Measurements from ENCODE around the gene HLA-B.

GRCh38 chr6:31362751-31363150, 5.8 kb upstream of the HLA-B start:
- no peak for TF ChIP-seq CEBPB (IDR thresholded peaks at IDR 0.05; ENCODE audit: low read depth, low read length)
- TF ChIP-seq CTCF (IDR thresholded peaks at IDR 0.05; ENCODE audit: control extremely low read depth in 1 of 3, insufficient read depth in 1 of 3, low read depth in 1 of 3, low read length in 3 of 3), result no peak
- no peak for TF ChIP-seq CREB1 (IDR thresholded peaks at IDR 0.05)
- no peak for TF ChIP-seq PHF8 (conservative IDR thresholded peaks at IDR 0.05; ENCODE audit: low read depth, low read length)
- TF ChIP-seq POLR2A (IDR thresholded peaks at IDR 0.05; ENCODE audit: control extremely low read depth in 1 of 2, low read depth in 2 of 2, low read length in 2 of 2), result no peak
- no peak for TF ChIP-seq POLR2AphosphoS5 (IDR thresholded peaks at IDR 0.05; ENCODE audit: low read depth, low read length)
- TF ChIP-seq EZH2 (IDR thresholded peaks at IDR 0.05; ENCODE audit: low read depth, low read length, severe bottlenecking), result no peak
- no peak for TF ChIP-seq RBBP5 (IDR thresholded peaks at IDR 0.05; ENCODE audit: borderline replicate concordance, low read depth, low read length)
- TF ChIP-seq JUN (IDR thresholded peaks at IDR 0.05; ENCODE audit: low read depth, low read length), result no peak
- no peak for TF ChIP-seq TCF12 (IDR thresholded peaks at IDR 0.05; ENCODE audit: low read depth, low read length)
- no peak for TF ChIP-seq ZNF274 (IDR thresholded peaks at IDR 0.05; ENCODE audit: borderline replicate concordance, extremely low read depth, low read length)
- no peak for TF ChIP-seq JUND (IDR thresholded peaks at IDR 0.05; ENCODE audit: low read length)
- no peak for TF ChIP-seq GABPA (IDR thresholded peaks at IDR 0.05; ENCODE audit: borderline replicate concordance, insufficient read depth, low read length)
- no peak for TF ChIP-seq RXRA (IDR thresholded peaks at IDR 0.05; ENCODE audit: insufficient read depth, low read depth, low read length)
